GM18511 (cell line): ENCODE data around the gene LRRFIP2.

Source experiments
- ATAC-seq: cut with Tn5 transposase; IDR thresholded peaks from one replicate; pipeline ENCODE4 v1.9.1; 2021; ENCODE audit warnings: mild to moderate bottlenecking, moderate library complexity; ENCODE audit not compliant: unreplicated experiment

Gene LRRFIP2

GRCh38 chr3:37190667-37191066, 16.3 kb upstream of the LRRFIP2 start:
- ATAC-seq = no peak

DNA sequence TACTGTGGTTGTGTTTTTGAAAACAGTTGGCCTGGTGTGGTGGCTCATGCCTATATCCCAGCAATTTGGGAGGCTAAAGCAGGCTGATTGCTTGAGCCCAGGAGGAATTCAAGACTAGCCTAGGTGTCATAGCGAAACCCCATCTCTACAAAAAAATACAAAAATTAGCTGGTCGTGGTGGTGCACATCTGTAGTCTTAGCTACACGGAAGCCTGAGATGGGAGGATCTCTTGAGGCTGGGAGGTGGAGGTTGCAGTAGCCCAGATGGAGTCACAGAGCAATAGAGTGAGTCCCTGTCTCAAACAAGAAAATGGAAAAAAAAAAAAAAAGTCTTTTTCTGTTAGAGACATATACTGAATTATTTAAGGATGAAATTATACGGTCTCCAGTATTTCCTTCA, 14.7 kb upstream of the LRRFIP2 start:
- no peak for ATAC-seq

DNA sequence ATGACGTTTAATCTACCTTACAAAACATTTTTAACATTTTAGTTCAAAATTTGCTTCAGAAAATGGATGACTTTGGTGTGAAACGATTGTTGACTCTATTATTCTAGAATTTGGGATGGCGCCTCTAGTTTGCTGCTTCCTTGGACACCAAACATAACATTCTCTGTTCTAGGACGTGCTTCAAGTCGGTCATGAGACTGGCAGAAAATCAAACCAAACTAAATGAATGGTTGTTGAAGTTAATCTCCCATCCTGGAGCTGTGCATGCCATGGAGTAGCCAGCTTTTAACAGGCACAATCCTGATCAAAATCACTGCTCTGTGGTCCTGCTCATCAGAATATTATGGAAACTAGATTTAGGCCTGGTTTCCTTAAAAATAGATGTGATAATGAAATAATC, 9.6 kb upstream of the LRRFIP2 start:
- no peak for ATAC-seq

DNA sequence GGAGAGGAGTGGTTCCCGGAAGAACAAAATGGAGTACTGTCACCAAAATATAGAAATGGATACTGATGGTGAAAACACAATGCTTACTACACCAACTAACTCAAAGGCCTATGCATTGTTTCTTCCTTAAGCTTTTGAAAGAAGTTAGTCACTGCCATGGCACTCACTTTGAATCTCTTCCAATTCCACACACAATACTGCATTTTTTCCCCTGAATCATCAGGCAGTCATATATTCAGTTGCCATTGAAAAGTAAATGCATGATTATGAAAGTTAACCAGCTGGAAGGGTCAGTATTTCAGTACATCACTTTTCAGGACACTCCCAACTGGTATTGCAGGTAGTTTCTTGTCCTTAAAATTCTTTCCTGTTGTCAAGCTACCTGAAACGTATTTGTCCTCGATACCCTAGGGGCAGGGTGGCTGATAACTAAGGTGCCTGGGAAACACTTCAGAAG, 9.0 kb upstream of the LRRFIP2 start:
- no peak for ATAC-seq

- no peak for ATAC-seq
These were observed 8.4 kb upstream of the LRRFIP2 start for GRCh38 chr3:37182816-37183215.

DNA sequence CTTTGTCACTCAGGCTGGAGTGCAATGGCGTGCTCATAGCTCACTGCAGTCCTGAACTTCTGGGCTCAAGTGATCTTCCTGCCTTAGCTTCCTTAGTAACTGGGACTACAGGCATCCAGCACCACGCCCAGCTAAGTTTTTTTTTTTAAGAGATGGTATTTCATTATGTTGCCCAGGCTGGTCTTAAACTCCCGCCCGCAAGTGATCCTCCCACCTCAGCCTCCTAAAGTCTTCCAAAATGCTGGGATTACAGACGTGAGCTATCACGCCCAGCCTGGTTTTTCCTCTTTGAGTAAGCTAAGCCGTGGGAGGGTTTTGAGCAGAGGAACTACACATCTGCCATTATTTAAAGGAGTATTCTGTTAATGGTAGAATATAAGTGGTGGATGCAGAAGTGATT, 7.4 kb upstream of the LRRFIP2 start:
- no peak for ATAC-seq

DNA sequence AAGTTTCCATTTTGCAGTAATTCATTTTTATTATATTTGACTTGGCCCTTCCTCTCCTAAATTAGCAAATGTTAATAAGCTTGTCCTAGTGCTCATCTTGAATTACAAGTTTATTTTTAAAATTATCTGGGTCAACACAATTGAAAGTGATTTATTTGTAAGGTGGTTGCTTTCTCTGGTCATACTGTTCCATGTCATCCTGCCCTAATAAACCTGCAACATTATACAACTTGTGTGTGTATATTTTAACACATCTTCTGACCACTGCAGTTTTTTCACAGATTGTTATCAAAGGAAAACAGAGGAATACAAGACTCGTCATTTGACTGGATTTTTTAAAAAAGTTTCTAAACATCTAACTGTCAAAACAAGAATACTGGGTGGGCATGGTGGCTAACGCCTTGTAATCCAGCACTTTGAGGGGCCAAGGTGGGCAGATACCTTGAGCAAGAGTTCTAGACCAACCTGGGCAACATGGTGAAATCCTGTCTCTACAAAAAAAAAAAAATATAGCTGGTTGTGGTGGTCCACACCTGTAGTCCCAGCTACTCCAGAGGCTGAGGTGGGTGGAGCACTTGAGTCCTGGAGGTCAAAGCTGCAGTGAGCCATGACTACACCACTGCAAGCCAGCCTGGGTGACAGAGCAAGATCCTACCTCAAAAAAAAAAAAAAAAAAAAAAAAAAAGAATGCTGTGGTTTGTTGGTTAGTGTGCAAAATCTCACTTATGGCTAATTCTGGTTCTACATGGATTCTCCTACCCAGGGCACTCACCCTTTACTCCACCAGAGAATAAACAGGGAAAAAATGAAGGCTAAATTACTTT, 5.0 kb upstream of the LRRFIP2 start:
- no peak for ATAC-seq

DNA sequence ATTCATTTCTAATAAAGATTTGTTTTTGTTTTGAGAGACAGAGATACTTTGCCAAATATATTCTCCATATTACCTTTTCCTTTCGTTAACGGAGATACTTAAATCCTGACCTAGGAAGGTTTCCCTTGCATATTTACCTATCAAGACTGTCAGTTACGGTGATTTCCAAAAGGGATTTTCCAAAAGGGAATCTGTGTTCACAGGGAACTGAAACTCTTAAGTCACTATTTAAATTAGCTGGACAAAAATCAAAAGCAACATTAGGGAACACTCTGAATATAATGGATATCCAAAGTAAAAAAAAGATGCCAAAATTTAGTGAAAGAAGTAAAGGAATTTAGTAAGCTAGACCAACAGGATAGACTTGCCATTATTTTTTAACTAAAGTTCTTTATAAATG, 576 bp downstream of the LRRFIP2 start:
- no peak for ATAC-seq

GRCh38 chr3:37171144-37171543, 3.2 kb downstream of the LRRFIP2 start:
- ATAC-seq = no peak

DNA sequence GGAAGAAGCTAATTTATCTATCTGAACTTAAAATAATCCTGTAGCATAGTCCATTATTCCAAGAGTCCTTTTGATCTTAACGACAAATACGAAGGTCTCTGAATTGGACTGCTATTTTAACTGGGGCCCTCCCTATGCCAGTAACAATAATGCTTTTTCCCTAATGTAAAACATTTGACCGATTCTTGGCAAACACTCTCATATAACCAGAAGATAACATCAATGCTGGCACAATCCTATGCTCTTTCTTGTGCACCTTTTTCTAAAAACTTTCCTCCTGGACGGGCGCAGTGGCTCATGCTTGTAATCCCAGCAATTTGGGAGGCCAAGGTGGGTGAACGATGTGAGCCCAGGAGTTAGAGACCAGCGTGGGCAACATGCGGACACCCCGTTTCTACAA, 3.9 kb downstream of the LRRFIP2 start:
- ATAC-seq = no peak

DNA sequence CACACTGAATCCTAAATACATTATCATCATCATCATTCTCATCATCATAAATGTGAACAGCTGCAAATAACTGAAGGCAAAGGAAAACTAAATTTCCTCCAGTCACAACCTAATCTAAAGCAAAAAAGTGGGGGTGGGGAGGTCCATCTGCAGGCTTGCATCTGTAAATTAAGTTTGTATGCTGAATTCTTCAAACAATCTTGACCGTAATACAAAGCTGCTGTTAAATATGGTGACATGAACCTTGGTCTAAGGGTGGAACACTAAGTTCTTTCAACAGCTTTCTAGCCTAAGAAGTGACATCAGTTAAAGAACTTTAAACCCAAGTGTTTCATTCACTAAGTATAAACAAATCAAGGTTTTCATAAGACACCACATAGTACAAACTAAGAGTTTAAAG, 4.3 kb downstream of the LRRFIP2 start:
- no peak for ATAC-seq

DNA sequence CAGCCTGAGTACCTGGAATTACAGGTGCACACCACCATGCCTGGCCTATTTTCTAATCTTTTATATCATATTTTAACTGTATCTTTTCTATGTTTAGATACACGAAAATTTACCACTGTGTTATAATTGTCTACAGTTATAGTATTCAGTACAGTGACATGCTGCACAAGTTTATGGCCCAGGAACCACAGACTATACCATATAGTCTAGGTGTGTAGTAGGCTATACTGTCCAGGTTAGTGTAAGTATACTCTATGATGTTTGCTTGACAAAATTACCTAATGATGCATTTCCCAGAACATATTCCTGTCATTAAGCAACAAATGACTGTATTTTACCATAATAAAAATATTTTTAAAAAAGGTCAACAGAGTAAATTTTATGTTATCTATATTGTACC, 5.5 kb downstream of the LRRFIP2 start:
- ATAC-seq = no peak

- no peak for ATAC-seq
These were observed 10.9 kb downstream of the LRRFIP2 start for GRCh38 chr3:37163262-37164015.

GRCh38 chr3:37162501-37163245, 11.7 kb downstream of the LRRFIP2 start:
- ATAC-seq = peak; percentile 78

- ATAC-seq = no peak
These were observed 13.0 kb downstream of the LRRFIP2 start for GRCh38 chr3:37161351-37161750.

GRCh38 chr3:37155782-37156181, 18.6 kb downstream of the LRRFIP2 start:
- ATAC-seq = no peak

DNA sequence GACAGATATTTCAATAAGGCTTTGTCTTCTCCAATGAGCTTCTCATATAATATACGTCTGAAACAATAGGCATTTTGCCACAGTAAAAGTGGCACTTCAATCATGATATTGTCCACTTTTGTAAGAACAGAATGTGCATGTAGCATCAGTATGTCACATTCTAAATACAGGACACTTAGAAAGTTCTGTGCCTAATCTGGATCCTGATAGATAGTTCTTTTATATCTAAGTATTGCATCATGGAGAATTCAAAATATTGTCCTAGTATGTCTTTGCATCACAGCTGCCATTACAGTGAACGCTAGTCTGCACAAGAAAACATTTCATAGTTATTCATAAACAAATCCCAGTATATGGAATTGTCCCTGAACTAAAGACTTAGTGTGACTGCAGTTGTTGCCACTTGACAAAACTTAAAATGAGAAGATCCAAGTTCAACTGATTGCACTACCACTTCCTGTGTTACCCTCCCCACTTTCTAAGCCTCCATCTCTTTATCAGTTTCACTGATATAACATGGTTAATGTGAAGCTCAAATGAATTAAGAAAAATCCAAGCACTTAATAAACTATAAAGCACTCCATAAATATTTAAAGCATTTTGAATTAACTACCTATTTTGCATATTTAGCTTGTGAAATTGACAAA, 19.6 kb downstream of the LRRFIP2 start:
- no peak for ATAC-seq

DNA sequence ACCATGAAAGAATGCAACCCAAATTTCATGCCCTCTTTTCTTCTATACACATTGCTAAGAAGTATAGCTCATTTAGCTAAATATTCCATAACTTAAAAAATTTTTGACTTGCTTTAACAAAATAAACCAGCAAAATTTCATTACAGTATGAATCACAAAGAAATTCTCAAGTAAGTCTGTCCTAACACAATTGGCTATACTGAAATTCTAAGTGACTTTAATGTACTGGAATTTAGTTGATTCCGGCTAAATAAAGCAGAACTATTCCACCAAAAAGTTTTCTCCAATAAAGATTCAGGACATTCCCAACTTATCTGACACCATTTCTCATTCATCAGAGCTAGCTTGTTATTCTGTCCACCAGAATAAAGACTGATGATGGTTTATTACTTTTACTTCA, 23.8 kb downstream of the LRRFIP2 start:
- no peak for ATAC-seq

DNA sequence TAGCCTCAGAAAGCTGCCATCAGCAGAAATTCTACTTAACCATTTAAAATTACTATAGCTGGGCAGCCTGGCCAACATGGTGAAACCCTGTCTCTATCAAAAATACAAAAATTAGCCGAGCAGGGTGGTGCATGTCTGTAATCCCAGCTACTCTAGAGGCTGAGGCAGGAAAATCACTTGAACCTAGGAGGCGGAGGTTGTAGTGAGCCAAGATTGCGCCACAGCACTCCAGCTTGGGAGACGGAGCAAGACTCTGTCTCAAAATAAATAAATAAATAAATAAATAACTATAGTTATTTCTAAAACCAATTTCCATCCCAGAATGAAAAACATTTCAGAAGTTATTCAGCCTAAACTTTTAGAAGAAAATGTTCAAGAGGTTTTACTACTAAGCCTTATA, 25.1 kb downstream of the LRRFIP2 start:
- no peak for ATAC-seq

GRCh38 chr3:37148208-37148607, 26.2 kb downstream of the LRRFIP2 start:
- ATAC-seq = no peak

- no peak for ATAC-seq
These were observed 26.7 kb downstream of the LRRFIP2 start for GRCh38 chr3:37147666-37148065.
